Ureter (tissue), 1 donor: ENCODE measurements around the gene SRMS. TPM values are rescaled to one million over a fixed set of nuclear protein-coding genes. Genes with fewer than 3 reads are reported as not detected.
"Not testable (repeated sequence)": the region's sequence is repeated elsewhere in the genome, so short reads cannot be mapped to it uniquely, and the experiment has no call there.

Source experiments
- DNase-seq: peaks from one replicate; pipeline ENCODE4 v3.0.0-alpha.2; 2020; ENCODE audit warnings: low spot score
- total RNA-seq: library from RNA; stranded (reverse); gene quantifications from one replicate; pipeline ENCODE4 v1.2.4, GENCODE V29; 2023
- donor health status: DM: yes; HTN: yes; CAD: no.

Gene SRMS
- total RNA-seq, 1 donor from 2014 or later = 0.26 TPM

DNA sequence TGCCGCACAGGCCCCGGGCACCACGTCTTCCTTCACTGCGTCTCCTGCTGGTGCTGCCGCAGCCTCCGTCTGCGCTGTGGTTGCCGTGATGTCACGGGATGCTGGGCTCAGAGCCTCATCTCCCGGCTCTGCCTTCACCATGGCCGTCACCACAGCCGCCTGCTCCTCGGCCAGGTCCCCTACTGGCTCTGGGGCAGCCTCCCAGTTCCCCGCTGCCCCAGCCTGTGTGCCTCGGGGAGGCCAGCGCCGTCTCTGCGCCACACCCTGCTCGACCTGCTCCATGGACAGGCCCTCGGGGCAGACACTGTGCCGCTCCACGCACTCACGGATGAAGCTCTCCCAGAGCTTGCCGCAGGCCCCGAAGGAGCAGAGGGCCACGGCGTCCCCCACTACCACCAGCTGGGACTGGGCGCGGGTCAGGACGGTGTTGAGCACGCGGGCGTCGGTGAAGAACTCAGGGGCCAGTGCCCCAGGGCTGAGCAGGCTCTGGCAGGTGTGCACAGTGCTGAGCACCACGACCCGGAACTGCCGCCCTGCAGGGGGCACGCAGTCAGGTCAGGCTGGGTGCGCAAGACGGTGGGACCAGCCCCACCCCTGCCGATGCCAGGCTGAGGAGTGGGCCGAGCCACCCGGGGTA lies 18.3 kb upstream of the SRMS start:
- no peak for DNase-seq

GRCh38 chr20:63565021-63565698 lies 17.6 kb upstream of the SRMS start:
- DNase-seq = no peak

GRCh38 chr20:63564036-63564810 lies 16.7 kb upstream of the SRMS start:
- no peak for DNase-seq

DNA sequence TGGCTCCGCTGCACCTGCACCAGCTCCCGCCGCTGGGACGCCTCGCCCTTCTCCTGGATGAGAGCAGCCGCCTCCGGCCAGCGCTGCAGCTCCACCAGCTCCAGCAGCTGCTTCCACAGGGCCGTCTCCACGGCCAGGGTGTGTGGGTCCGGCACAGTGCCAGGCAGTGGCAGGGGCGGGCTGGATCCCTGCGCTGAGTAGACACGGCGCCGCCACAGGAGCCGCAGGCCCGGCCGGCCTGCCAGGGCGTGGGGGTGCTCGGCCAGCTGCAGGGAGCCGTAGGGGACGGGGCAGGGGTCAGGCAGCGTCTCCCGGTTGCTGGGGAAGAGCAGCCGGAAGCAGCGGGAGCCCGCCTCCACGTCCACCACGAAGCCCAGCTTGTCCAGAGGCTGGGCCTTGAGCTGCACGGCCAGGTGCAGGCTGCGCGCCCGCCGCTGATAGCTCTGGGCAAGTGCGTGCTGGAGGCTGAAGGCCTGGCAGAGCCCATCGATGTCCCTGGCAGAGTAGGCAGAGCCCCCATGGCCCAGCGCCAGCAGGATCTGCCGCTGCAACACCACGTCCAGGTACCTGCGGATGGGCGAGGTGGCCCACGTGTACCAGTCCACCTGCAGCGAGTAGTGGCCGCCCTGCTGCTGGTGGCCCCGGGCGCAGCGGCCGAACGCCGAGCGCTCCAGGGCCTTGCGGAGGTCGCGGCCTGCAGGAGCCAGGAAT lies 15.8 kb upstream of the SRMS start:
- DNase-seq = no peak

GRCh38 chr20:63562461-63563224 lies 15.1 kb upstream of the SRMS start:
- no peak for DNase-seq

DNA sequence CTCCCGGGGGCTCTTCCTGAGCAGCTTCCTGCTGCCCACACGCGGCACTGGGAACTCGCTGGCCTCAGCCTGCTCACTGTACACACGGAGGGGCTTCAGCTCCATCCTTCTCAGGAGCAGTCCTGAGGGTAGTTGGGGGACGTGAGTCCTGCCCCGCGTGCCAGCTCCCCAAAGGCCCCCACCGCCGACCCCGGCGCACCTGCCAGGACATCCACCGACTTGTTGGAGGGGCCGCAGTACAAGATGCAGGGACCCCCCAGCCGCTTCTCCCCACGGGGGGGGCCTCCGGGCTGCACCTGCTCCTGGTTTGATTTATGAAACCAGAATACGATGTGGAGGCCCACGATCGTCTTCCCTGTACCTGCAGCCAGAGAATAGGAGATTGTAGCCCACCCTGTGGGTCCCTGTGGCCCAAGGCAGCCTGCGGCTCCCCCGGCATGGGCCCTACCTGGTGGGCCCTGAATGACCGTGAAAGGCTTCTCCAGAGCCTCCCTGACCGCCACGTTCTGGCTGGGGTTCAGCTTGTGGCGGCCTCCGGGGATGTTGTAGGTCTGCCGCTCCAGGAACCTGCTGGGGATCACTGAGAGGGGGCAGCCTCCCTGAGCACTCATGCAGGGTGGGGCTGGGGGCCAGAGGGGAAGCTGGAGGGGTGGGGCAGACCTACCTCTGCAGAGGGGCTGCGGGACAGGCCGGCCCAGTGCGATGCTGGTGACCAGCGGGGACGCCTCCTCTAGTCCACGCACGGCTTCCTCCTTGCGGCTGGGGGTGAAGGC lies 14.3 kb upstream of the SRMS start:
- DNase-seq = no peak

GRCh38 chr20:63560856-63561609 lies 13.5 kb upstream of the SRMS start:
- DNase-seq = no peak

DNA sequence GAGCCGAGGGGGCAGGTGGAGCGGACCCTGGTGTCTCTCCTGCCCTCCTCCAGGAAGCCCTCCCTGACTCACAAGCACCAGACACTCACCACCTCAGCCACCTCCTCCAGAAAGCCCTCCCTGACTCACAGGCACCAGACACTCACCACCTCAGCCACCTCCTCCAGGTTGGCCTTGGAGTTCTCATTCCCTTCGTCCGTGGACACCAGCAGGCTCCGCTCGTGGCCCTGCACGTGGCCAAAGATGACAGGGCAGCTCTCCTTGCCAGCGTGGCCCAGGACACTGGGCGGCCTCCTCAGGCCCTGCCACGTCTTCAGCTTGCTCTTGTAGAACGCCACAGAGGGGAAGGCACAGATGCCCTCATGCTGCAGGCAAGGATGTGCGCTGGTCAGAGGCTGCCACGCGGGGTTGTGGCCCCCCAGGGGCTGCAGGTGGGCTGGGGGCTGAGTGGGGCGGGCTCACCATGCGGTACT lies 12.8 kb upstream of the SRMS start:
- no peak for DNase-seq

DNA sequence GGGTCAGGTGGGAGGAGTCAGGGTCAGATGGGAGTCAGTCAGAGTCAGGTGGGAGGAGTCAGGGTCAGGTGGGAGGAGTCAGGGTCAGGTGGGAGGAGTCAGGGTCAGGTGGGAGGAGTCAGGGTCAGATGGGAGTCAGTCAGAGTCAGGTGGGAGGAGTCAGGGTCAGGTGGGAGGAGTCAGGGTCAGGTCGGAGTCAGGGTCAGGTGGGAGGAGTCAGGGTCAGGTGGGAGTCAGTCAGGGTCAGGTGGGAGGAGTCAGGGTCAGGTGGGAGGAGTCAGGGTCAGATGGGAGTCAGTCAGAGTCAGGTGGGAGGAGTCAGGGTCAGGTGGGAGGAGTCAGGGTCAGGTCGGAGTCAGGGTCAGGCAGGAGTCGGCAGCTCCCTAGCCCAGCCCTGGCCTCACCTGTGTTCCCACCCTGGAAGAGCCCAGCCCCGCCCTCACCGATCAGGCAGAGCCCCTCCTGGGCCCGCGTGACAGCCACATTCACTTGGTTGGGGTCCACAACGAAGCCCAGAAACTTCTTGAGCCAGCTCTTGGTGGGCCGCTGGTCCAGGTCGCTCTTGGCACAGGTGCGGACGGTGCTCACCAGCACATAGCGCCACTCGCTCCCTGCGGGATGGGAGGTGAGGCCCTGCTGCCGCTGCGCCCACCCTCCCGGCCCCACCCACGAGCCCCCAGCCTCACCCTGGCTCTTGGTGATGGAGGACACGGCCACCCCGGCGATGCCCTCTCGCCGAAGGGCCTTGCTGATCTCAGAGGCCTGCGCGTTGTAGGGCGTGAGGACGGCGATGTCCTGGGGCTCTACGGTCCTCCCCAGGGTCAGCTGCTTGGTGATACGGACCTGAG lies 12.2 kb upstream of the SRMS start:
- DNase-seq = not testable (repeated sequence)

DNA sequence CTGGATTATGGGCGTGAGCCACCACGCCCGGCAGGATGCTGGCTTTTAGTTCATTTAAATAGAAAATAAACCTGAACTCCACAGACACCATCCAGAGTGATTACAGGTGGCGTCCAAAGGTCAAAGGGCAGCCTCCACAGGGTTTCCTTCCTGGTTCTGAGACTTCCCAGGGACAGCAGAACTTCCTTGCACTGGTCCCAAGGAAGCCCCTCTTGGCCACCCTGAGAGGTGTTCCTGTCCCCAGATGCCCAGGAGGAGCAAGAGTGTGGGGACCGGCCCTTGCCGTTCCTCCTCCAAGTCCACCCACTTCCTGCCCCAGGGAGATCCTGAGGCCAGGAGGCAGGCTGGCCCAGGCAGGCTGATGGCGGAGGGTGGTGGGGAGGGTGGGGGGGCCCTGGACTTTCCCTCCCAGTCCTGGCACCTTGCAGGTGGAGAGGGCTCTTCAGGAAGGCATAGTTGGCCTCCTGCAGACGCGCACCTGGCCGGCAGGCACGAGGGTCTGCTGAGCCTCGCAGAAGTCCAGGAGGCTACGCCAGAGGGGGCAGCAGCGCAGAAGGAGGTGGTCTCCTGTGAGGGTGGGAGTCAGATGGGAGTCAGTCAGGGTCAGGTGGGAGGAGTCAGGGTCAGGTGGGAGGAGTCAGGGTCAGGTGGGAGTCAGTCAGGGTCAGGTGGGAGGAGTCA lies 11.4 kb upstream of the SRMS start:
- no peak for DNase-seq

- no peak for DNase-seq
Measured at GRCh38 chr20:63557481-63557891, 9.9 kb upstream of the SRMS start.

DNA sequence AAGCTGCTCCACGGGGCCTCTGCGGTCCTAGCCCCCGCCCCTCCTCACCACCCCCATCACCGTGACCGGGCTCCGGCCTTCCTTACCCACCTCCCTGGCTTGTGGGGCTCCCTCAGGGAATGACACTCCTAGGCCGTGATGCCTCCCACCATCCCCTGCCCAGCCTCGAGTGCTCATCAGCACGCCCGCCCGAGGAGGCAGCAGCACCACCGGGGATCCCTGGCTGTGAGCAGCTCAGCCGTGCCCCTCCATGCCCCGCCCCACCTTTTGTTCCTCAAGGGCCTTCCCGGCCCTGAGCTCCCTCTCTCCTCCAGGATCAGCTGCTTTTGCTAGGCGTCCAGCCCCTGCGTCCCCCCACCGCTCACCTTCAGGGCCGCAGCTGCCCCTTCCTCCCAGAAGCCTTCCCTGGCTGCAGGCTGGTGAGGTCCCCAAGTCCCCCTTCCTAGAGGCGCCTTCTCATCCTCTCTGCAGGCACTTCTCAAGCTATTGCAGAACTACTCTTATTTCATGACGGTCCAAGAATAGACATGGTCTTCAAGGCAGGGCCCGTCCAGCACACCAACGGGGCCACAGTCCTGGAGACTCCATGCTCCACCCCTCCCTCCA lies 9.4 kb upstream of the SRMS start:
- DNase-seq = no peak

DNA sequence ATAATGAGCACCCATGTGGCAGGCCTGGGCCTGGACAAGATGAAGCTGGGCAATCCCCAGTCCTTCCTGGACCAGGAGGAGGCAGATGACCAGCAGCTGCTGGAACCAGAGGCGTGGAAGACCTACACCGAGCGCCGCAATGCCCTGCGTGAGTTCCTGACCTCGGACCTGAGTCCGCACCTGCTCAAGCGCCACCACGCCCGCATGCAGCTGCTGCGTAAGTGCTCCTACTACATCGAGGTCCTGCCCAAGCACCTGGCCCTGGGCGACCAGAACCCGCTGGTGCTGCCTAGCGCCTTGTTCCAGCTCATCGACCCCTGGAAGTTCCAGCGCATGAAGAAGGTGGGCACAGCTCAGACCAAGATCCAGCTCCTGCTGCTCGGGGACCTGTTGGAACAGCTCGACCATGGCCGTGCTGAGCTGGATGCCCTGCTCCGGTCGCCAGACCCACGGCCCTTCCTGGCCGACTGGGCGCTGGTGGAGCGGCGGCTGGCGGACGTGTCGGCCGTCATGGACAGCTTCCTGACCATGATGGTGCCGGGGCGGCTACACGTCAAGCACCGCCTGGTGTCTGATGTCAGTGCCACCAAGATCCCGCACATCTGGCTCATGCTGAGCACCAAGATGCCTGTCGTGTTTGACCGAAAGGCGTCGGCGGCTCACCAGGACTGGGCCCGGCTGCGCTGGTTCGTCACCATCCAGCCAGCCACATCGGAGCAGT lies 8.3 kb upstream of the SRMS start:
- no peak for DNase-seq

DNA sequence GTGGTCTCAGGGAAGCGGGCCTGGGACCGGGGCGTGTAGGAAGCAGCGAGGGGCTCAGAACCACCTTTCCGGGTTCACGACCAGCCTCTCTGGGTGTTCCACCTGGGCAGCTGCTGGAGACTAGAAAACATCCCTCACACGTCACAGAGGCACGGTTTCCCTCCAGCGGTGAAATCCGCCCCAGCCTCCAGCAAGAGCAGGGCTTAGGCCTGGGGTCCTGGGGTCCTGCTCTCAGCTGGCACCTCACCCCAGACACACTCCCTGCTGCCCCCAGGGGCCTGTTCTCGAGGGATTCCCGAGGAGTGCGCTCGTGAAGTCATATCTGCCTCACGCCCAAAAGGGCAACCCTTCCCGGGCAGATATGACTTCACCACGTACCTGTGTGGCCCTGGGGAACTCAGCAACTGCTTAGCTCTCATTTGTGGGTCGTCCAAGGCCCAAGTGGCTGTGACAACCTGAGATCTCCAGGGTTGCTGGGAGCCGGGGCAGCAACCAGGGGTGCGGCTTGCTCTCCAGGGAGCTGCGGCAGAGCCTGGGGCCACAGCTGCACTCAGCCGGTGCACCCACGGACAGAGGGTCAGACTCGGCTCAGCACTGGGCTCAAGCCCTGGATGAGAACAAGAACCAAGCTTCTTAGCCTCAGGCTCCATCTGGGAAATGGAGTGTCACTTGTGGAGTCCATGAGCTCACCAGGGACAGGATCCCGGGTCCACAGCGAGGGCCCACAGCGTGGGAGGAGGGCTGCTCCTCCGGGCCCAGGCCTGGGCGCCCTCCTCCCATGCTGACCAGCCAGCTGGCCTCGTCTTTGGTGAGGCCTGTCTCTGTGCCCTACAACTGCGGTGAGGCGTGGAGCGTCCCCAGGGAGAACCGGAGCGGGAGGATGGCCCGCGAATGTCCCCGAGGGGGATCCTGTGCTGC lies 7.1 kb upstream of the SRMS start:
- no peak for DNase-seq

DNA sequence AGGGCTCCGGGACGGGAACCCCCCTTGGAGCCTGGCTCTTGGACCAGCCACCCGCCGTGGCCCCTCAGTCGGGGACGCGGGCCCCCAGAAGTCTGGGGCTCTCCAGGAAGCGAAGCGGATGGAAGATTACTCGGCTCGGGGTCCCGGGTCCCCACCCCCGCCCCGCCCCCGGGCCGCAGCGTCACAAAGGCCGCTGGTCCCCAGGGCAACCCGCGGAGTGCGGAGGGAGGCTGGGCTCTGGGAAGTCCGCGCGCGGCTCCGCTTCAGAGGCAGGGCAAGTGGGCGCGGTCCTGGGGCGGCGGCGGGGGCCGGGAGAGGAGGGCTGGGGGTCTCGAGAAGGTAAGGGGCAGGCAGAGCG lies 6.4 kb upstream of the SRMS start, which contains the start of gene FNDC11:
Gene FNDC11, plus strand, starts transcription at position 227 of the 358 bp plus-strand sequence. CDS start 1,505 bp downstream, outside the sequence.
- DNase-seq = no peak
